GM13977 (cell line): ENCODE measurements around the gene TGFB3.

Source experiments
- DNase-seq: peaks from one replicate; pipeline ENCODE4 v3.0.0; 2012; ENCODE audit warnings: low spot score
- CTCF ChIP-seq: IDR thresholded peaks from 2 replicates; pipeline ENCODE4 v1.5.1; 2012; ENCODE audit warnings: mild to moderate bottlenecking, control low read depth; ENCODE audit not compliant: insufficient read depth; ENCODE audit errors: extremely low read depth, missing control alignments
- in situ Hi-C: fragments of 300-500 bp; cut with MboI; formaldehyde crosslinking; loops from one replicate; pipeline ENCODE4 v1.12.0; 2022; ENCODE audit warnings: low sequenced_read_pairs, low pct_unique_long_range_greater_than_20kb, mixed read lengths, inconsistent platforms; ENCODE audit not compliant: unreplicated experiment

The TGFB3 gene

GRCh38 chr14:75977582-75977943 lies 4.2 kb downstream of the TGFB3 start:
- no peak for TF ChIP-seq CTCF
- in situ Hi-C loops, result no loop called here
- no peak for DNase-seq

DNA sequence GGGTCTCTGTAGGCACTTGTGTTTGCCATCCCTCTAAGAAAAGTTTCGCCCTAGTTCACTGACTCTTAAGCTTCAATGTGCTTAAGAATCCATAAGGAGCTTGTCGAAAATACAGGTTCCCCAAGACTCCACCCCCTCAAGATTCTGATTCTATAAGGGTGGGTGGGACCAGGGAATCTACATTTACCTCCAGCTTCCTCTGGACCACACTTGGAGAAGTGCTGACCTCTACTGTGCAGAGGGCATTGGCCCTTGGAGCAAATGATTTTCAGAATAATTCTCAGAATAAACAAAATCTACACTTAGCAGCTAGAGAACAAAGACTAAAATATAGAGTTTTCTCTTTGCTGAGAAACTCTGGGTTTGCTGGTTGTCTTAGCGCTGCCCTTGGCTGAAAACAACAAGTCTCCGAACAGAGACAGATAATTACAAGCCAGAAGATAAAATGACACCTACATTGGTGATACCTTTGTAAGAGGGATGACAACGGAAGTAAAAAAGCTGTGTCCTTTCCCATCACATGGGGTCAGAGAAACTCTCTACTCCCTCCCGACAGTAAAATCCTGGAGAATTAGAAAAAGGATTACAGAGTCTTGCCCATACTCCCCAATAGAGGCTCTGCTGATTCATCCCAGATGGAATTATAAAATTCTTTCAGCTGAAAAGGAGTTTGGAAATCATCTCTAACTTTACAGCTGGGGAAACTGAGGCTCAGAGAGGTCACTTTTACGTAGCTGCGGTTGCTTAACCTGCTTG lies 4.8 kb downstream of the TGFB3 start:
- peak; percentile 16 for TF ChIP-seq CTCF
- no peak for DNase-seq
- in situ Hi-C loops, result no loop called here

DNA sequence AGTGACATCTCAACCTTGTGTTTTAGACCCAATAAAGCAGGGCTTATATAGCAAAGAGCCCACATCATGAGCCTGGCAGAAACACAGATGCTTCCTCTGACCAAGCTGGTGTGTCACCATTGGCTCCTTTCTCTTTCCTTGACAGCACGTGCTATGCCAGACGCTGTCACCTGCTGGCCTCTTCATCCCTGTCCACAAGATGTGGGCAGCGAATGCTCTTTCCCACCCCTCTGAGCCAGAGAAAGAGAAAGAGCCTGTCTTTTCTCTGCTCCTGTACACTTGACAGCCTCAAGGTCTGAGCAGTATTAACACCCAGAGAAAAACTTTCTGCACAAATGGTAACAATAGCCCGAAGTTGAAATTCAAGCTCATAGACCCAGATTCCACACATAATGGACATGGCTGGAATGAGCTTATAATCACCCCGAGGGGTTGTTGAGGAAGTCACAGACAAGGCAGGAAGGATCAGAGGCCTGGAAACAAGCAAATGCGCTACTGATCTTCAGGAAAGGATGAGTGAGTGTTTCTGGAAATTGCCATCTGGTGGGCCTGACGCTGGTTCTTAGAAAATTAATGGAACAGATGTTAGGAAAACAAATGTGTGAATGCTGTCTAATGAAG lies 8.9 kb downstream of the TGFB3 start:
- in situ Hi-C loops, result no loop called here
- no peak for DNase-seq
- TF ChIP-seq CTCF, result no peak

DNA sequence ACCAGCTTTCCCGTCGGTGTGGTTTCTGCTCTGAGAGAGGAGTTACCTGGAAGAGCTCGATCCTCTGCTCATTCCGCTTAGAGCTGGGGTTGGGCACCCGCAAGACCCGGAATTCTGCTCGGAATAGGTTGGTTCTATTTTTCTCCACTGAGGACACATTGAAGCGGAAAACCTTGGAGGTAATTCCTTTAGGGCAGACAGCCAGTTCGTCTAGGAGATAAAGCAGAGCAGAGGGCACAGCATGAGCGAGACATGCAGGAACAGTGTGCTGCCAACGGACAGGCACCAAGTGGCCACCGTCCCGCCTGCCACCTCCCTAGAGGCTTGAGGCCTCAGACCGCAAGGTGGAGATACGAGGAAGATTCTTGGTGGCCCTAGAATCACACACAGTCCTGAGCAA lies 10.3 kb downstream of the TGFB3 start:
- no peak for TF ChIP-seq CTCF
- no peak for DNase-seq
- in situ Hi-C loops, result no loop called here

DNA sequence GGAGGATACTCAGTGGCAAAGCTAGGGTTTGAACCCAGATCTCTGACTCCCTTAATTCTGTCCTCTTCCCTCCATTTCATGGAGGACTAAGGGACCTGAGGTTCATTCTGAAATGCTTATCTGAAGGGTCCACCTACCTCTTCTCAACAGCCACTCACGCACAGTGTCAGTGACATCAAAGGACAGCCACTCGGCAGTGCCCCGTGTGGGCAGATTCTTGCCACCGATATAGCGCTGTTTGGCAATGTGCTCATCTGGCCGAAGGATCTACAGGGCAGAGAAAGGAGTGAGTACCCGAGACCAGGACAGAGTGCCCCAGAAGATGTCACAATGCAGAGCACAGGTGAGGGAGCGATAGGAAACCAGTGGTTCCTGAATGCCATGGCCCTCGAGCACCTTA lies 10.8 kb downstream of the TGFB3 start:
- no peak for DNase-seq
- in situ Hi-C loops, result no loop called here
- no peak for TF ChIP-seq CTCF

GRCh38 chr14:75969891-75970290 lies 11.9 kb downstream of the TGFB3 start:
- DNase-seq, result no peak
- no peak for TF ChIP-seq CTCF
- in situ Hi-C loops, result no loop called here
